Osteocyte (in vitro differentiated cells): Measurements from ENCODE around the gene CNTFR. TPM values are rescaled to one million over a fixed set of nuclear protein-coding genes. Genes with fewer than 3 reads are reported as not detected.

Experiments
- DNase-seq: peaks from one replicate; pipeline ENCODE4 v3.0.0; 2021; ENCODE audit warnings: mixed read lengths; ENCODE audit not compliant: unreplicated experiment; ENCODE audit errors: extremely low spot score
- H3K27ac Mint-ChIP-seq: one replicate; pipeline ENCODE4 v1.8.0; 2021; ENCODE audit warnings: mild to moderate bottlenecking, mixed read lengths; ENCODE audit not compliant: unreplicated experiment
- H3K27me3 Mint-ChIP-seq: one replicate; pipeline ENCODE4 v1.8.0; 2021; ENCODE audit warnings: mixed read lengths; ENCODE audit not compliant: unreplicated experiment
- H3K36me3 Mint-ChIP-seq: one replicate; pipeline ENCODE4 v1.8.0; 2021; ENCODE audit warnings: mixed read lengths; ENCODE audit not compliant: unreplicated experiment
- H3K4me1 Mint-ChIP-seq: one replicate; pipeline ENCODE4 v1.8.0; 2021; ENCODE audit warnings: mixed read lengths; ENCODE audit not compliant: unreplicated experiment
- H3K4me3 Mint-ChIP-seq: one replicate; pipeline ENCODE4 v1.8.0; 2021; ENCODE audit warnings: mild to moderate bottlenecking, moderate library complexity, mixed read lengths; ENCODE audit not compliant: unreplicated experiment
- H3K9me3 Mint-ChIP-seq: one replicate; pipeline ENCODE4 v1.8.0; 2021; ENCODE audit warnings: mixed read lengths; ENCODE audit not compliant: unreplicated experiment
- total RNA-seq: library from RNA; stranded (reverse); gene quantifications from 2 replicates; pipeline ENCODE4 v1.2.1, GENCODE V29; 2021
- TF ChIP-seq, protein P1 (sequence below): fragments of 200-600 bp; sonication (generic); IDR thresholded peaks from 2 replicates; pipeline ENCODE4 v1.5.0; 2021; ENCODE audit warnings: antibody characterized with exemption, mild to moderate bottlenecking, moderate library complexity

The CNTFR gene
- total RNA-seq, 1 donor from 2014 or later: not detected

DNA sequence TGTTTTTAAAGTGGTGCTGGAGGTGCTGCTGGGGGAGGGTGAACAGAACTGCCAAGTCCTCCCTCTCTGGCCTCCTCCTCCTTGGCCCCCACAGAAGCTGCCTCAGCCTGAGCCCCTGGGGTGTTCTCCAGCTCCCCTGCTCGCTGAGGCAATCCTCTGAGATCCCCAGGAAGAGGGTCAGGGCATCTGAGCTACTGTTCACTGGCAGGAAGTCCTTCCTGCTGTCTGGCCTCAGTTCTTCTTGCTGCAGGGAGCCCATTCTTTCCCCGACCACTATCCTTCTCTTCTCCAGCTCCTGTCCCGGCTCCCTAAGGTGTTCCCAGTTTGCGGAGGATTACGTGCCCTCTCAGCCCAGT lies 9.7 kb downstream of the CNTFR start:
- Mint-ChIP-seq H3K4me3 (no peak overlapping the region), H3K36me3 (no peaks in the 10 kb centered on the region), H3K27me3 (peaks cover 78% of the 10 kb centered on the region), H3K9me3 (no peaks in the 10 kb centered on the region), H3K27ac (no peak overlapping the region), H3K4me1 (peaks cover 10% of the 10 kb centered on the region)
- TF ChIP-seq, protein P1, sequence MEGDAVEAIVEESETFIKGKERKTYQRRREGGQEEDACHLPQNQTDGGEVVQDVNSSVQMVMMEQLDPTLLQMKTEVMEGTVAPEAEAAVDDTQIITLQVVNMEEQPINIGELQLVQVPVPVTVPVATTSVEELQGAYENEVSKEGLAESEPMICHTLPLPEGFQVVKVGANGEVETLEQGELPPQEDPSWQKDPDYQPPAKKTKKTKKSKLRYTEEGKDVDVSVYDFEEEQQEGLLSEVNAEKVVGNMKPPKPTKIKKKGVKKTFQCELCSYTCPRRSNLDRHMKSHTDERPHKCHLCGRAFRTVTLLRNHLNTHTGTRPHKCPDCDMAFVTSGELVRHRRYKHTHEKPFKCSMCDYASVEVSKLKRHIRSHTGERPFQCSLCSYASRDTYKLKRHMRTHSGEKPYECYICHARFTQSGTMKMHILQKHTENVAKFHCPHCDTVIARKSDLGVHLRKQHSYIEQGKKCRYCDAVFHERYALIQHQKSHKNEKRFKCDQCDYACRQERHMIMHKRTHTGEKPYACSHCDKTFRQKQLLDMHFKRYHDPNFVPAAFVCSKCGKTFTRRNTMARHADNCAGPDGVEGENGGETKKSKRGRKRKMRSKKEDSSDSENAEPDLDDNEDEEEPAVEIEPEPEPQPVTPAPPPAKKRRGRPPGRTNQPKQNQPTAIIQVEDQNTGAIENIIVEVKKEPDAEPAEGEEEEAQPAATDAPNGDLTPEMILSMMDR: no peak
- no peak for DNase-seq

DNA sequence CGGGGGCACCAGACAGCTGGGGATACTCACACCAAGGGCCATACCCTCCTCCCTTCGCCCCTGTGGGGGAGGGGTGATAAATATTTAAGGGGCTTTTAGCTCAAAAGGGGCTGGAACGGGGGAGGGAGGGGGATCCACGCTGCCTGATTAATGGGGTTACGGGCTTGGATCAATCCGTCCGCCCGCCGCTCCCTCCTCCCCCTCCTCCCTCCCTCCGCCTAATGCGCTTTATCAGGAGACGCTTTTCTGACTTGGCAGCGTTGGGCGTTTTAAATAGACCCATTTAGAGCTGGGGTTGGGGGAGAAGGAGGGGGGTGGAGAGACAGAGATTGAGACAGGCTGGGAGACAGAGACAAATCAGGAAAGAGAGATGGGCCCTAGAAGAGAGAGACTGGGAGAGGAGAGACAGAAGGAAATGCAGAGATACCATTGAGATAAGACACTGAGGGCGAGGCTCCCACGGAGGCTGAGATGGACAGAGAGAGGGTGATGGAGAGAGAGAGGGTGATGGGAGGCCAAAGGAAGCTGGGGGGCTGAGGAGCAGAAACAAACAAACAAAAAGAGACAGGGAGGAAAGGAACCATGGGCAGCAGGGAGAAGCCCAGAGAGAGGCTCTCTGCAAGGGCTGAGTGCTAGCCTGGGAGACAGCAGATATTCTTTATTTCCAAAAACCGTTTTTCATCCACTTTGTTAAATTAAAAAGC lies 10.3 kb downstream of the CNTFR start:
- Mint-ChIP-seq H3K4me1 (peaks cover 10% of the 10 kb centered on the region), H3K36me3 (no peaks in the 10 kb centered on the region), H3K9me3 (no peaks in the 10 kb centered on the region), H3K27ac (no peak overlapping the region), H3K27me3 (peaks cover 73% of the 10 kb centered on the region), H3K4me3 (no peak overlapping the region)
- TF ChIP-seq, protein P1: no peak
- no peak for DNase-seq

DNA sequence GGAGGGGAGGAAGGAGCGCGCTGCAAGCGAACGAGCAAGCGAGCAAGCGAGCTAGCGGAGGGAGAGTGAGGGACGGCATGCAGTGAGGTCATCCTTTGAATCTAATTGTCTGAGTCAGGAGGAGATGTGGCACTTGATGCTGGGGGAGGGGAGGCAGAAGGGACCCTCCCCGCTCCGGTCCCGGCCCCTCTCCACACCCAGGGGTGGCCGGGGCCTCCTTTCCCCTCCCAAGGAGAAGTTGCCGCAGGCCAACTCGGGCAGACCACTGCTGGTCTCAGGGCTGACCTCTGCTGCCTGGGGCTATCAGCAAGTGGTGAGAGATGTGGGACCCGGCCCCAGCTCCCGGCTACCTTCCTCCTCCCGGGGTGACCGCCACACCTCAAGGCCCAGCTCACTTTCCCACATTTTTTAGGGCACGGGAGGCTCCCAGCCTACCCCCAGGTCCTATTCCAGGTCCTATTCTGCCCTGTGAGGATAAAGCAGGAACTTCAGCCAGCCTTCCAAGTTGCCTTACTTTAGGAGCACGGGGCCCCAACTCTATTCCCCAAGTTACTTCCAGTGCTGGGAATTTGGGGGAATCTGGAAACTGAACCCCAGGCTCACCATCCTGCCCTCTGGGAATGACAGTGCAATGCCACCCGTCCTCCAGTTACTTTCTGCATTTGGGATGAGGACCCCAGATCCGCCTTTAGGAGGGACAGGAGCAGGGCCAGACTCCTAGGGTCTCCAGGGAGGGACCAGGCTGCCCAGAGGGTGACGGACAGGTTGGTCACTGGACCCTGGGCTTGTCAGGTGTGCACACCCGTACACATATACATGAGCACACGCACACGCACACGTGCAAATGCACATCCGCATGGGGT lies 11.1 kb downstream of the CNTFR start:
- Mint-ChIP-seq H3K36me3 (no peaks in the 10 kb centered on the region), H3K27ac (no peak overlapping the region), H3K27me3 (peaks cover 70% of the 10 kb centered on the region), H3K4me1 (peaks cover 10% of the 10 kb centered on the region), H3K4me3 (no peak overlapping the region), H3K9me3 (no peaks in the 10 kb centered on the region)
- DNase-seq: no peak
- TF ChIP-seq, protein P1: no peak

GRCh38 chr9:34577400-34578240 lies 11.9 kb downstream of the CNTFR start:
- H3K4me3 Mint-ChIP-seq: peak overlapping the region; percentile 75
- H3K9me3 Mint-ChIP-seq: no peaks in the 10 kb centered on the region
- H3K27me3 Mint-ChIP-seq: peaks cover 63% of the 10 kb centered on the region
- TF ChIP-seq, protein P1: no peak
- H3K27ac Mint-ChIP-seq: no peak overlapping the region
- peaks cover 10% of the 10 kb centered on the region for H3K4me1 Mint-ChIP-seq
- DNase-seq: no peak
- no peaks in the 10 kb centered on the region for H3K36me3 Mint-ChIP-seq
